ENCODE results near the gene HMX3.

DNA sequence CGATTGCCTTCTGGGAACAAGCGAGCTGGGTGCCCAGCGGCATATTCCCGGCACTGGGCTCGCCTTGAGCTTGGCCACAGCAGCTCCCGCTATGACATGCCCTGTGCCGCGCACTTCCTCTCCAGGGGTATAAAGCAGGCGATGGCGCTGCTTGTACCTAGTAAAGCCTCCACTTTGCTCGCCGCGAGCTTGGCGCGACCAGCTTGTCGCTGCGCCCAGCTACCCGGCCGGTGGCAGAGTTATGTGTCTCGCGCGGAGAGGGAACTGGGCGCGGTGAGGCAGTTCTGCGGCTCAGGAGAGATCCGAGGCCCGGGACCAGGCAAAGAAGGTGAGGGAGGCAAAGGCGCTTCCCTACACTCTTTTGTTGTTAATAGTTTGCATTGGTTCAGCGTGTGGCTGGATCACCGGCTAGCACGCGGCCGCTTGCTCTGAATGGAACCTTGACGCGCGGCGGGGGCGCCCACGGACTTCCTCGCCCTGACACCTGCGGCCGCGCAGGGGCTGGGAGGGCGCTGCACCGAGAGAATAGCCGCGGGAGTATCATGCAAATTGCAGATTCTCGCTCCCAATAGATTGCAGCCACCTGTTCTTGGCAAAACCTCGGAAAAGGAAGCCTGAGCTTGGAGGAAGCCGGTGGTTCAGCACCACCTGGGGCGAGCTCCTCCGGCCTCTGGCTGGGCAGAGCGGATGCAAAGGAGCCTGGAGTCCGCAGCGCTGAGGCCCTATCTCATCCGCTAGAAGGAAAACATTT is 15.4 kb downstream of the HMX3 start:
- TF ChIP-seq JUND (IDR thresholded peaks at IDR 0.05; ENCODE audit: low read length) (no peak), EGR1 (IDR thresholded peaks at IDR 0.05; ENCODE audit: borderline replicate concordance, low read depth, low read length) (no peak), SP1 (IDR thresholded peaks at IDR 0.05; ENCODE audit: low read depth, low read length) (no peak), JUN (IDR thresholded peaks at IDR 0.05; ENCODE audit: low read depth, low read length) (no peak), POLR2A (IDR thresholded peaks at IDR 0.05; ENCODE audit: control extremely low read depth in 1 of 2, low read depth in 2 of 2, low read length in 2 of 2) (no peak), CEBPB (IDR thresholded peaks at IDR 0.05; ENCODE audit: low read depth, low read length) (no peak), EZH2 (IDR thresholded peaks at IDR 0.05; ENCODE audit: low read depth, low read length, severe bottlenecking) (peak; percentile 52), ZNF274 (IDR thresholded peaks at IDR 0.05; ENCODE audit: borderline replicate concordance, extremely low read depth, low read length) (no peak), CREB1 (IDR thresholded peaks at IDR 0.05) (no peak), EP300 (IDR thresholded peaks at IDR 0.05; ENCODE audit: borderline replicate concordance in 1 of 2, low read depth in 2 of 2, low read length in 2 of 2) (no peak)
- TF ChIP-seq, protein P1, sequence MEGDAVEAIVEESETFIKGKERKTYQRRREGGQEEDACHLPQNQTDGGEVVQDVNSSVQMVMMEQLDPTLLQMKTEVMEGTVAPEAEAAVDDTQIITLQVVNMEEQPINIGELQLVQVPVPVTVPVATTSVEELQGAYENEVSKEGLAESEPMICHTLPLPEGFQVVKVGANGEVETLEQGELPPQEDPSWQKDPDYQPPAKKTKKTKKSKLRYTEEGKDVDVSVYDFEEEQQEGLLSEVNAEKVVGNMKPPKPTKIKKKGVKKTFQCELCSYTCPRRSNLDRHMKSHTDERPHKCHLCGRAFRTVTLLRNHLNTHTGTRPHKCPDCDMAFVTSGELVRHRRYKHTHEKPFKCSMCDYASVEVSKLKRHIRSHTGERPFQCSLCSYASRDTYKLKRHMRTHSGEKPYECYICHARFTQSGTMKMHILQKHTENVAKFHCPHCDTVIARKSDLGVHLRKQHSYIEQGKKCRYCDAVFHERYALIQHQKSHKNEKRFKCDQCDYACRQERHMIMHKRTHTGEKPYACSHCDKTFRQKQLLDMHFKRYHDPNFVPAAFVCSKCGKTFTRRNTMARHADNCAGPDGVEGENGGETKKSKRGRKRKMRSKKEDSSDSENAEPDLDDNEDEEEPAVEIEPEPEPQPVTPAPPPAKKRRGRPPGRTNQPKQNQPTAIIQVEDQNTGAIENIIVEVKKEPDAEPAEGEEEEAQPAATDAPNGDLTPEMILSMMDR (IDR thresholded peaks at IDR 0.05; ENCODE audit: control extremely low read depth in 1 of 3, insufficient read depth in 1 of 3, low read depth in 1 of 3, low read length in 3 of 3), result no peak
- TF ChIP-seq, protein P2, sequence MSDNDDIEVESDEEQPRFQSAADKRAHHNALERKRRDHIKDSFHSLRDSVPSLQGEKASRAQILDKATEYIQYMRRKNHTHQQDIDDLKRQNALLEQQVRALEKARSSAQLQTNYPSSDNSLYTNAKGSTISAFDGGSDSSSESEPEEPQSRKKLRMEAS (IDR thresholded peaks at IDR 0.05), result peak; percentile 95
